Measurements from ENCODE around the gene EGFL7. TPM values are rescaled to one million over a fixed set of nuclear protein-coding genes. Genes with fewer than 3 reads are reported as not detected.
A peak's percentile ranks its signal among the peaks of the same experiment; 100 is the strongest.
"Not testable (repeated sequence)": the region's sequence is repeated elsewhere in the genome, so short reads cannot be mapped to it uniquely, and the experiment has no call there.

EGFL7 gene
- total RNA-seq, 1 experiment from 2014 or later, result 0.81 TPM

DNA sequence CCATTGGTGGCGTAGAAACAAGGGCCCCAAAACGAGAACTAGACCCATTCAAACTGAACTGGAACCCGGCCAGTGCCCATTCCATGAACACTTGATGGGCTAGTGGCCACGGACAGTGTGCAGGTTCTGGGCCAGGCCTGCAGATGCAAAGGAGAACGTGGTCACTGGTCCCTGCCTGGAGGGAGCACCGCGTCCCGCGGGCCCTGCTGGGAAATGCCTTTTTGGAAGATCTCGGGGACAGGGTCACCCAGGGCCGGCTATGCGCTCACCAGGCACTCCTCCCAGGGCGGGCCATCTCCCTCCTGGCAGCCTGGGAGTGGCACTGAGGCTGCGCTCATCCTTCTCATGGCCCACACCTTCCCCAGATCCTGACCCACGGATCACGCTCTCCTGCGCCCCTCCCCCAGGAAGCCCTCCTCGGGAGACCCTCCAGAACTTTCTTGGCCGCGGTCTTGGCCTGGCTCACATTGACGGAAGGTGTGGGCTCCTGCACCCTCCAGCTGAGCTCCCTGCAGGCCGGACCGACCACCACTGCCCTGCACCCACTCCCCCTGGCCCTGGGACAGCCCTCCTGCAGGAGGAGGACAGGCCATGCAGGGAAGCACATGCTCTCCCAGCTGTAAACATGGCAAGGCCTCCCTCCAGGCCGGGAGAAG, 46.9 kb downstream of the EGFL7 start:
- no peaks in the 10 kb centered on the region for H3K9me3 ChIP-seq (replicated peaks)
- H3K27ac ChIP-seq, result no peak overlapping the region
- no peak overlapping the region for H3K4me3 ChIP-seq
- no peak for DNase-seq
- H3K27me3 ChIP-seq, result peaks cover 53% of the 10 kb centered on the region
- H3K36me3 ChIP-seq, result no peaks in the 10 kb centered on the region
- peaks cover 21% of the 10 kb centered on the region for H3K4me1 ChIP-seq

DNA sequence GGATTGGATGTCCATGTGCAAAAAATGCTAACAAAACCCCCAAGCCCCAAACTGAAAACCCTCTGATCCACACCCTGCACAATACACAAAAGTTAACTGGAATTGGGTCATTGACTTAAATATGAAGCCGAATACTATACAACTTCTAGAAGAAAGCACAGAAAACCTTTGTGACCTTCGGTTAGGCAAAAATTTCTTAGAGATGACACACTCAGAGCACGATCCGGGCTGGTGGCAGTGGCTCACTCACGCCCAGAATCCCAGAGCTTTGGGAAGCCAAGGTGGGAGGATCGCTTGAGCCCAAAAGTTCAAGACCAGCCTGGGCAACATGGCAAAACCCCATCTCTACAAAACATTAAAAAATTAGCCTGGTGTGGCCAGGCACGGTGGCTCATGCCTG, 47.8 kb downstream of the EGFL7 start:
- H3K27ac ChIP-seq, result no peak overlapping the region
- peaks cover 27% of the 10 kb centered on the region for H3K4me1 ChIP-seq
- peaks cover 49% of the 10 kb centered on the region for H3K27me3 ChIP-seq
- no peaks in the 10 kb centered on the region for H3K36me3 ChIP-seq
- no peak for DNase-seq
- H3K4me3 ChIP-seq, result no peak overlapping the region
- no peaks in the 10 kb centered on the region for H3K9me3 ChIP-seq (replicated peaks)

GRCh38 chr9:136711219-136711648, 48.5 kb downstream of the EGFL7 start:
- not testable (repeated sequence) for H3K9me3 ChIP-seq (replicated peaks); DNase-seq; H3K27ac ChIP-seq; H3K36me3 ChIP-seq; H3K4me3 ChIP-seq
- Histone ChIP-seq H3K4me1 (peaks cover 27% of the 10 kb centered on the region), H3K27me3 (peaks cover 44% of the 10 kb centered on the region)

DNA sequence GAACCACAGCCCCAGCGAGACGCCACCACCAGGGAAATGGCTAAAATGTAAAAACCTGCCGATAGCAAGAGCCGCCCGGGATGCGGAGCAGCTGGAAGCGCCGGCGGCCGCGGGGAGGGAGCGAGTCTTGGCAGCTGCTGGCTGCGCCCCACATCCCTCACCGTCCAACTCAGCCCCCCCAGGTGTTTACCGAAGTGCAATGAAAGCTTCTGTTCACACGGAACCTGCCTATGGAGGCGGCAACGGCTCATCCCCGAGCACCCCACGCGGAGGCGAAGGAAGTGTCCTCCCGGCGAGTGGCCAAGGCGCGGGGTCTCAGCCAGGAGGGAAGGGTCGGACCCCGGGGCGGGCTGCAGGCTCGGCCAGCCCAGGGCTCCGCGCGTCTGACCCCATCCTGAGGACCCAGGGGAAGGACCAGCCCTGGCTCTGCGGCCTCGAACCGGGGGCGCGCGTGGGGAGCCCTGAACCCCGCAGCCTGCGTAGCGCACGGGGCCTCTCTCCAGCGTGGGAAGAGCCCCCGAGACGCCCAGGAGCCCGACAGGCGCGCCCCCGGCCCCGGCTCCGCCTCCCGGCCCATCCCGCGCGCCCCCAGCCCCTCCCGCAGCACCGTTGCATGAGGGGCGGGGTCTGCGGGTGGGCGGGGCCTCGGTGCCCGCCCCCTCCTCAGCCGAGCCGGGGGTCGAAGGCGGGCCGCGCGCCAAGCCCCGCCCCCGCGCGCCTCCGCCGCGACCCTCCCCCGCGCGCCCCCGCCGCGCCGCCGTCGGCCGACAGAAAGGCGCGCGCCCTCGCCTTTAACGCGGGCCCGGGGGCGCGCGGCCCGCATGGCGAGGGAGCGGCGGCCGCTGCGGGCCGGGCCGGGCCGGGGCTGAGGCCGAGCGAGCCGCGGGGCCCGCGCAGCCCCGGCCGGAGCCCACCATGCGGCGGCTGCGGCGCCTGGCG, 49.3 kb downstream of the EGFL7 start, which contains the start of gene DIPK1B:
TSS of gene DIPK1B (plus strand) at position 822 of the 939 bp plus-strand sequence. CDS start at position 916, 94 bp downstream.
- Histone ChIP-seq H3K9me3 (replicated peaks) (no peaks in the 10 kb centered on the region), H3K36me3 (no peaks in the 10 kb centered on the region), H3K4me3 (peak within 1 kb of the TSS; percentile 49), H3K27ac (no peak within 1 kb of the TSS), H3K4me1 (peaks cover 27% of the 10 kb centered on the region), H3K27me3 (peaks cover 42% of the 10 kb centered on the region)
- peak; percentile 26 to 52 for DNase-seq

DNA sequence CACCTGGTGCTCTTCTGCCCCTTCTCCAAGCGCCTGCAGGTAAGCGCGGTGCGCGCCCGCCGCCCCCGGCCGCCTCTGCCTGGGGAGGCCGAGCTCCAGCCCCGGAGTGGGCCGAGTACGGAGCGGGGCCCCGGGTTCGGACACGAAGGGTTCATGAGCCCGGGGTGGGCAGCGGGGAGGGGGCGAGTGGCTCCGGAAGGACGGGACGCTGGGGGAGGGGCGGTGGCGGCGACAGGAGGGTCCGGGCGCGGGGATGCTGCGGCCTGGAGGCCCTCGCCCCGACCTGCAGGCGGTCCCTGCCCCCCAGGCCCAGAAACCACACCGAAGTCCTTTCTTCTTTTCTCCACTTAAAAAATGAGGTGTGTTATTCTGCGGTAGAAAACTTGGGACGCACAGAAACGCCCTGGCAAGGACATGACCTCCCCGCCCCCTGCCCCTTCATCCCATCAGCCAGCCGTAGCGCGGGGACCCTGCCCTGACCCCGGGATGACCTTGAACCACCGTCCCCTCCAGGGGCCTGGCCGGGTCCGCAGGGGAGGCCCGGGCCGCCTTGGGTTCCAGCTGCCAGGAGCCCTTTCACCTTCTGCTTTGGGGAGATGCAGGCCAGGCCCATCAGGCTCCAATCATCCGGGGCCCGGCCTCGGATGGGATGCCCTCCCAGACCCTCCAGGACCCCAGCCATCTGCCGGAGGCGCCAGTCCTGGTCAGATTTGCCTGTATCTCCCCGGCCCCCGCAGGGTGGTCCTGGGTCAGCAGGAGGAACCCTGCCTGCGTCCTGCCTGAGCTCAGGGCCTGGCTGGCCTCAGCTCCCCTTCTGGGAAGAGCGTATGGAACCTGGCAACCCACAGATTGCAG, 50.2 kb downstream of the EGFL7 start:
- no peak overlapping the region for H3K27ac ChIP-seq
- H3K4me1 ChIP-seq, result peaks cover 27% of the 10 kb centered on the region
- H3K9me3 ChIP-seq (replicated peaks), result no peaks in the 10 kb centered on the region
- H3K27me3 ChIP-seq, result peaks cover 35% of the 10 kb centered on the region
- no peaks in the 10 kb centered on the region for H3K36me3 ChIP-seq
- H3K4me3 ChIP-seq, result peak overlapping the region; percentile 49
- no peak for DNase-seq

DNA sequence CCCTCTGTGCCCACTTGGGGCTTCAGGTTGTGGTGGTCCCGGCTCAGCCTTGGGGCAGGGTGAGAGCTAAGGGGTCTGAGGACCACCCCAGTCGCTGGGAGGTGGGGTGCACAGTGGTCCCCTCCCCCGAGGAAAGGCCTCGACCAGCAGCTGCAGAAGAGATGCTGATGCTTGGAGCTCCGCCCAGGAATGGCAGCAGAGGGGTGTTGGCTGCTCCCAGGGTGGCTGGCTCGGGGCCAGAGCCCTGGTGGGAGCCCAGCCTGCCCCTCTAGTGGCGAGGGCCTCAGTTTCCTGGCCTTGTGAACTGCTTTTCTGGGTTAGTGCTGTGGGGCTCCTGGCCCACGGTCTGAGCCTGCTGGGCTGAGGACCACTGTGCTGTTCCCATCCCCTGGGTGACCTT, 50.8 kb downstream of the EGFL7 start:
- H3K36me3 ChIP-seq, result no peaks in the 10 kb centered on the region
- H3K27me3 ChIP-seq, result peaks cover 32% of the 10 kb centered on the region
- H3K9me3 ChIP-seq (replicated peaks), result no peaks in the 10 kb centered on the region
- DNase-seq, result peak; percentile 57 to 64
- no peak overlapping the region for H3K27ac ChIP-seq
- peaks cover 27% of the 10 kb centered on the region for H3K4me1 ChIP-seq
- H3K4me3 ChIP-seq, result peak overlapping the region; percentile 49; the same call in 1 of the 2 replicates

GRCh38 chr9:136714096-136714892, 51.6 kb downstream of the EGFL7 start:
- Histone ChIP-seq H3K4me3 (no peak overlapping the region), H3K9me3 (replicated peaks) (no peaks in the 10 kb centered on the region), H3K27ac (no peak overlapping the region), H3K4me1 (peaks cover 27% of the 10 kb centered on the region), H3K27me3 (peaks cover 32% of the 10 kb centered on the region), H3K36me3 (no peaks in the 10 kb centered on the region)
- no peak for DNase-seq

DNA sequence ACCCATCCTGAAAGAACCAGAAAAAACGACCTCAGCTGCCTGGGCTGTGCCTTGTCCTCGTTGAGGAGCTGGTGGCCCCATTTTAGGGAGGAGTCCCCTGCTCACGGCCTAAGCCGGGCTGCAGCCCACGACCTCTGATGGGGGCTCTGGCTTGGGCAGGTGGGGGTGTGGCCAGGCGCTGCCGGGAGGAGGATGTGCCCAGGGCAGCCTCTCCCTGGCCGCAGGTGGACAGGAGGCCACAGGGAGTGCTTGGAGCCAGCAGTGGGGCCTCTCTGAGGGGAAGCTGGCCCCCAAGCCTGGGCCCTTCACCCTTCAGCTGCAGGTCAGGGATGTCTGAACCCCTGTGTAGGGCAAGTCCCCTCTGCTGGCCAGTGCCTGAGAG, 52.2 kb downstream of the EGFL7 start:
- Histone ChIP-seq H3K4me1 (peaks cover 27% of the 10 kb centered on the region), H3K9me3 (replicated peaks) (no peaks in the 10 kb centered on the region), H3K27ac (no peak overlapping the region), H3K27me3 (peaks cover 28% of the 10 kb centered on the region), H3K4me3 (no peak overlapping the region), H3K36me3 (no peaks in the 10 kb centered on the region)
- no peak for DNase-seq

- Histone ChIP-seq H3K27ac (no peak overlapping the region), H3K27me3 (peaks cover 17% of the 10 kb centered on the region), H3K36me3 (no peaks in the 10 kb centered on the region), H3K4me1 (peaks cover 23% of the 10 kb centered on the region), H3K4me3 (no peak overlapping the region), H3K9me3 (replicated peaks) (no peaks in the 10 kb centered on the region)
- no peak for DNase-seq
Observed at GRCh38 chr9:136717399-136717798, 54.7 kb downstream of the EGFL7 start.

DNA sequence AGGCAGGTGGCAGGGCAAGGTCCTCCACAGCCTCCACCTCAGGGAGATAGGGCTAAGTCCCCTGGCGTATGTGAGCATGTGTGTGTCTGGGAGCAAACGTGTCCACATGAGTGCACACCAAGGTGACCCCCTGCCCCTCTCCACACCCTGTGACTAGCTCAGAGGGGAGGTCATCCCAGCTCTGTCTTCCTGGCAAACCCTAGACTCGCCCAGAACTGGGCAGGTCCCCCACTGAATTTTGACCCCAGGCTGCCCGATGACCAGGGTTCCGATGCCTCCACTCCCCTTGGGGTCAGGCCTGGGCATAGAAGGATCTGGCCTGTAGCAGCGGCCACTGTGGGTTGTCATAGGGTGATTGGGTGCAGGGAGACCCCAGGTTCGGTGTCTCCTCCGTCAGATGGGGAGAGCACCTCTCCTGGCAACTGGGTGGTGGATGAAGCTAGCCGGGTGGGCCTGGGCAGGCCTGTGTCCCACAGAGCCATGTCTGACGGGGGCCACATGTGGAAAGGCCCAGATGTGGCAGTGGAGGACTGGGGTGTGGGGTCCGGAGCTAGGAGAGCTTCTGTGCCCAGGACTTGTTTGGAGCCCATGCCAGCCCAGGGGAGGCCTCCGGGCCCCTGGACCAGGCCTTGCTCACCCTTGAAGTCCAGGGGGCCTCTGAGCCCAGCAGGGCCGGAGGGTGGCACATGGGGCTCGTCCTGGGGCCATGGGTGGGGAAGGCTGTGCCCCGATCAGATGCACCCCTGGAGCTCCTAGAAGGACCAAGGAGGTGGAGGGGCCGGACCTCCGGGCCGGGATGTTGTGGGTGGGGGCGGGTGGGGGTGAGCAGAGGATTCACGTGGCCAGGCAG, 55.9 kb downstream of the EGFL7 start:
- H3K4me1 ChIP-seq, result peaks cover 14% of the 10 kb centered on the region
- peaks cover 8% of the 10 kb centered on the region for H3K27me3 ChIP-seq
- H3K36me3 ChIP-seq, result peaks cover 8% of the 10 kb centered on the region
- DNase-seq, result no peak
- no peak overlapping the region for H3K4me3 ChIP-seq
- H3K27ac ChIP-seq, result no peak overlapping the region
- no peaks in the 10 kb centered on the region for H3K9me3 ChIP-seq (replicated peaks)

DNA sequence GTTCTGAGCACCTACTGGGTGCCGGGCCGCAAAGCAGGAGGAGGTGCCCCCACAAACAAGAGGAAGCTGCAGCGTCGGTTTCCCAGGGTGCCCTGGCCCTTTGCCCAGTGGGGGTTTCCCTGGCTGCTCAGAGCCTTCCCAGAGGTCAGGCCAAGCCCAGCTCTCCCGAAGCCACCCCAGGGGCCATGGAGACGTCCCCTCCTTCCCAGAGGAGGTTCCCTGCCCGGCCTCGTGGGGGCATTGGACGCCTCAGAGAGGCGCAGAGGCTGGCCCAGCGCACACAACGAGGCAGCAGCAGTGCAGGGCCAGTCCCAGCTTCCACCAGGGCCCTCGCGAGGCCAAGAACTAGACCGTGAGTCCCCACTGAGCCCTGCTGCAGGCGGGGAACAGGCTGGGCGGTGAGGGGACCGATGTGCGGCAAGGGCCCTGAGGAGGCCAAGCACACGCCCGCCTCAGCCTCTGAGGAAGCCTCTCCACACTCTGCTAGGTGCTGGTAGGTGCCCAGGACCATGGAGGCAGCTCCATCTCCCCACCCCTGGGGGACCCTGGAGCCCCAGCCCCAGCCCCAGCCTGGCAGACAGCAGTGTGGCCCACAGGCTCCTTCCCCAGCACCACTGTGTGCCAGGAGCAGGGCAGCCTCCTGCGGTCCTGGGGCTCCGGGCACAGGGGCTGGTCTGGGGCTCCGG, 56.6 kb downstream of the EGFL7 start:
- Histone ChIP-seq H3K36me3 (peaks cover 16% of the 10 kb centered on the region), H3K4me1 (peaks cover 8% of the 10 kb centered on the region), H3K9me3 (replicated peaks) (no peaks in the 10 kb centered on the region), H3K27ac (no peak overlapping the region), H3K27me3 (peaks cover under 1% of the 10 kb centered on the region), H3K4me3 (no peak overlapping the region)
- no peak for DNase-seq

DNA sequence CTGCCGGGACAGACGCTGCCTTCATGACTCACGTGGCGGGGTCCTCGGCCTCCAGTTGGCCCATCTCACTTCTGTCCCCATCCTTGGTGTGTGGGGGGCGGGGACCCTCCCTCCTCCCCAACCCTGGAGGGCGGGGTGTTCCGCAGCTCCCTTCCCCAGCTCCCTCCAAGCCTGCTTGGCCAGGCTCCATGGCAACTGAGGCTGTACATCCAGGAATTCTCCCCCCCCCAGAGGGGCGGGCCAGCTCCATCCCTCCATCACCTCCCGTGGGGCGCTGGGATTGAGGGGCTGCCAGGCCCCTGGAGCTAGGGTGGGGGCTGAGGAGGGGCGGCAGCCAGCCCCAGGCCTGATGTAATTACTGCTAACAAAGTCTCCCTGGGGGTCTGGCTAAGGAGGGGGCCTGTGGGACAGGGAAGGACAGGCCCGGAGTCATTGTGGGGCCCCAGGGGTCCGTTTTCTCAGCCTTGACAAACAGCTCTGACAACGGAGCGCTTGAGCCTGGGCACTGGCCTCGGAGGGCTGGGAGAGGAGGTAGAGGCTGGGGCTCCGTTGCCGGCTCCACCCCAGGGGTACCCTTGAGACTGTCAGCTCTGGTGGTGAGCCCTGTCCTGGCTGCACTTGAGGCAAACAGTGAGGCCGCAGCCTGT, 57.7 kb downstream of the EGFL7 start:
- no peaks in the 10 kb centered on the region; the same call in 1 of the 2 replicates for H3K27me3 ChIP-seq
- no peak overlapping the region for H3K4me3 ChIP-seq
- DNase-seq, result no peak
- H3K9me3 ChIP-seq (replicated peaks), result no peaks in the 10 kb centered on the region
- H3K4me1 ChIP-seq, result no peaks in the 10 kb centered on the region
- H3K27ac ChIP-seq, result no peak overlapping the region
- peaks cover 24% of the 10 kb centered on the region for H3K36me3 ChIP-seq
